Spleen (tissue), 11 donors: ENCODE results near the gene ATP5ME. TPM values are rescaled to one million over a fixed set of nuclear protein-coding genes. Genes with fewer than 3 reads are reported as not detected.
"Not testable (repeated sequence)": the region's sequence is repeated elsewhere in the genome, so short reads cannot be mapped to it uniquely, and the experiment has no call there.

Source experiments
- DNase-seq: peaks from one replicate; pipeline ENCODE4 v3.0.0-alpha.2; 2020
- H3K27ac ChIP-seq, 8 donors: fragments of 200-600 bp; sonication (generic) in 7 of 8; 1 replicate in 4 of 8; 2 replicates in 4 of 8; pipeline versions ENCODE4 v1.5.0 to v1.8.0; 2016 to 2021; ENCODE audit warnings: inconsistent platforms in 4 of 8, mild to moderate bottlenecking in 4 of 8, moderate library complexity in 1 of 8
- H3K27me3 ChIP-seq, 7 donors: fragments of 200-600 bp; sonication (generic) in 6 of 7; replicated peaks in 1 of 7; 1 replicate in 4 of 7; 2 replicates in 3 of 7; pipeline versions ENCODE4 v1.5.0 to v1.8.0; 2016 to 2021; ENCODE audit warnings: inconsistent platforms in 3 of 7, mild to moderate bottlenecking in 1 of 7
- H3K36me3 ChIP-seq, 6 donors: fragments of 200-600 bp; sonication (generic) in 5 of 6; 1 replicate in 4 of 6; 2 replicates in 2 of 6; pipeline versions ENCODE4 v1.5.0 to v1.8.0; 2016 to 2021; ENCODE audit warnings: inconsistent platforms in 2 of 6
- H3K4me1 ChIP-seq, 6 donors: fragments of 200-600 bp; sonication (generic) in 5 of 6; 1 replicate in 3 of 6; 2 replicates in 3 of 6; pipeline versions ENCODE4 v1.5.0 to v1.8.0; 2016 to 2021; ENCODE audit warnings: inconsistent platforms in 3 of 6
- H3K4me3 ChIP-seq, 8 donors: fragments of 200-600 bp; sonication (generic) in 7 of 8; 1 replicate in 4 of 8; 2 replicates in 4 of 8; pipeline versions ENCODE4 v1.5.0 to v1.8.0; 2016 to 2021; ENCODE audit warnings: inconsistent platforms in 4 of 8, mild to moderate bottlenecking in 4 of 8, moderate library complexity in 2 of 8
- H3K9me3 ChIP-seq, 8 donors: fragments of 200-600 bp; sonication (generic) in 7 of 8; 1 replicate in 4 of 8; 2 replicates in 4 of 8; pipeline versions ENCODE4 v1.5.0 to v1.8.0; 2016 to 2021; ENCODE audit warnings: inconsistent platforms in 4 of 8
- POLR2A ChIP-seq, 3 donors: fragments of 450-650 bp; IDR thresholded peaks; one replicate each; pipeline ENCODE4 v1.5.1; 2017; ENCODE audit warnings: antibody characterized with exemption in 3 of 3, mild to moderate bottlenecking in 1 of 3
- POLR2AphosphoS5 ChIP-seq, 3 donors: sonication (generic); formaldehyde crosslinking; IDR thresholded peaks; one replicate each; pipeline ENCODE4 v1.5.1; 2017; ENCODE audit warnings: antibody characterized with exemption in 3 of 3
- WGBS, 5 donors: extraction: QIAGEN DNeasy Blood & Tissue Kit in 3 of 5; methylation state at CpG; one replicate each; pipeline versions ENCODE4 v1.1.5 to v1.1.7; 2013 to 2018; 5-methylcytosine and 5-hydroxymethylcytosine counted together
- intact Hi-C: fragments of 100-400 bp; cut with DNase I; formaldehyde crosslinking; loops from one replicate; pipeline ENCODE4 v1.15.0; 2023; ENCODE audit warnings: low total_unique reads
- polyA plus RNA-seq, 3 donors: library from polyadenylated mRNA; stranded (reverse); fragments of 200-250 nt; gene quantifications; one replicate each; pipeline ENCODE4 v1.2.1, GENCODE V29; 2013
- total RNA-seq, 7 donors: library from RNA; depleted of rRNA in 3 of 7; stranded (reverse); fragments of >200 nt in 3 of 7; fragmentation: NEBNext Ultra II Directional in 4 of 7; extraction: Animal tissue kit (Norgen Biotek cat#: 25700) in 4 of 7; gene quantifications; one replicate each; pipeline versions ENCODE4 v1.1.0 to v1.2.1, GENCODE V29; 2016 to 2021
- TF ChIP-seq, protein P1 (sequence below), 11 experiments: fragments of 200-600 bp in 7 of 11; fragments of 450-650 bp in 4 of 11; sonication (generic) in 4 of 11; IDR thresholded peaks in 8 of 11; conservative IDR thresholded peaks in 3 of 11; 1 replicate in 7 of 11; 2 replicates in 4 of 11; pipeline versions ENCODE4 v1.4.0 to v1.8.0; 2016 to 2021; ENCODE audit warnings: antibody characterized with exemption in 11 of 11, inconsistent platforms in 4 of 11, mild to moderate bottlenecking in 1 of 11
- donor health status: healthy with polysubstance abuse.
- donor health status: DM: no; HTN: no; CAD: no; lungs with moderate emphysema.
- donor health status: DM: no; HTN: no; CAD: no.
- donor health status: Bipolar disorder and iron deficiency.
- donor health status: healthy.
- donor health status: DM: no; HTN: no; CAD: no.
- donor health status: DM: yes; HTN: yes; CAD: no.

Gene ATP5ME
- total and polyA plus RNA-seq, 10 donors = 51.7 to 497 (median 169) TPM

DNA sequence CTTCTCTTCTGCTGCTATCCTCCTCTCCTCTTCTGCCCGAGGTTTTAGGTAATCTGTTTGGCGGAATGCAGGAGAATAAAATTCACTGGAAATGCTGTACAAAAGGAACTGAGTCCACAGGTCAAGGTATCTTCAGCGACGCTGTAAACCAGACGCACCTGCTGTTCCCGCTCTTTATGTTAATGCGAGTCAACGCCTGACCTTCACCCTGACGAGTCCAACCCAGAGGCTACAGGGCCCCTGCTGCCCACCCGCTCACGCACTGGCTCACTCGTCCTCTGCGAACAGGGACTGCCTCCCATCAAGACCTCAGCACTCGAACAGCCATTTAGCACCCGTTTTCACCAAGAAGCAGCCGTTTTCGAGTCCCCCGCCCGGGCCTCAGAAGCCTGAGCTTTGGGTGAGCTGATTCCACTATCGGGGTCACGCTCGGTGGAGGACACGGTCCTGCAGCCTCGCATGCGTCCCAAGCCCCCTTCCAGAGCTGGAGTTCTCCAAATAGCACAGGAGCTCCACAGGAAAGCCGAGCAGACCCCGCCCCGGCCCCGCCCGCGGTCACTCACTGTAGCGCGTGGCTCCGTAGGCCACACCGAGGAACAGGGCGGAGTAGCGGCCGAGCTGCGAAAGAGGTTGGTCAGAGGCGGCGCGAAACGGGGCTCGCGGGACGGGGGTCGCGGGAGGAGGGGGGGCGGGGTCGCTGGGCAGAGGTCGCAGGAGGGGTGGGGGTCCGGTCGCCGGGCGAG is 556 bp downstream of the ATP5ME start:
- whole genome bisulfite sequencing, 5 donors = 11 to 22% (median 12%) methylated on average over 23 to 55 of the region's 55 CpGs

DNA sequence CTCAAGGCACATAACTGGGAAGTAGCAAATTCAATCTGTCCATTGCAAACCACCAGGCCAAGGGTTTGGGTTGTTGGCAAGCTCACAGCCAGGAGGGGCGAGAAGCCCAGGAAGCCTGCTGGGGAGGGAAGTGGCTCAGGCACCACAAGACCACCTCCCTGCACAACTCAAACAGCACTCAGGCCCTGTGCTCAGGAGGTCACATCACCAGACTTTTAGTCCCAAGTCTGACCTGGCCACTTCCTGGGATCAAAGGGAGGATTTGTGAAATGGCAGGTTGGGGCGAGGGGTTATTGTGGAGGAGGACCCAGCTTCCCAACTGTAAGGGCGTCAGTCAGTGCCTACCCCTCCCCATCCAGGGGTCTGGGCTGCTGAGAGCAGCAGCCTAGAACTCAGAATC is 2.3 kb downstream of the ATP5ME start:
- WGBS, 5 donors = 72 to 100% (median 93%) methylated on average over 2 to 3 of the region's 3 CpGs
- DNase-seq = peak; percentile 69
- TF ChIP-seq, protein P1, sequence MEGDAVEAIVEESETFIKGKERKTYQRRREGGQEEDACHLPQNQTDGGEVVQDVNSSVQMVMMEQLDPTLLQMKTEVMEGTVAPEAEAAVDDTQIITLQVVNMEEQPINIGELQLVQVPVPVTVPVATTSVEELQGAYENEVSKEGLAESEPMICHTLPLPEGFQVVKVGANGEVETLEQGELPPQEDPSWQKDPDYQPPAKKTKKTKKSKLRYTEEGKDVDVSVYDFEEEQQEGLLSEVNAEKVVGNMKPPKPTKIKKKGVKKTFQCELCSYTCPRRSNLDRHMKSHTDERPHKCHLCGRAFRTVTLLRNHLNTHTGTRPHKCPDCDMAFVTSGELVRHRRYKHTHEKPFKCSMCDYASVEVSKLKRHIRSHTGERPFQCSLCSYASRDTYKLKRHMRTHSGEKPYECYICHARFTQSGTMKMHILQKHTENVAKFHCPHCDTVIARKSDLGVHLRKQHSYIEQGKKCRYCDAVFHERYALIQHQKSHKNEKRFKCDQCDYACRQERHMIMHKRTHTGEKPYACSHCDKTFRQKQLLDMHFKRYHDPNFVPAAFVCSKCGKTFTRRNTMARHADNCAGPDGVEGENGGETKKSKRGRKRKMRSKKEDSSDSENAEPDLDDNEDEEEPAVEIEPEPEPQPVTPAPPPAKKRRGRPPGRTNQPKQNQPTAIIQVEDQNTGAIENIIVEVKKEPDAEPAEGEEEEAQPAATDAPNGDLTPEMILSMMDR (IDR thresholded peaks at IDR 0.05 in 8 of 11, conservative IDR thresholded peaks at IDR 0.05 in 3 of 11) = no peak
- TF ChIP-seq POLR2AphosphoS5 (IDR thresholded peaks at IDR 0.05) = no peak
- TF ChIP-seq POLR2A (IDR thresholded peaks at IDR 0.05) = no peak
- Histone ChIP-seq H3K4me1 (peaks cover 19 to 35% (median 32%) of the 10 kb centered on the region in 6 donors), H3K27me3 (no peaks in the 10 kb centered on the region), H3K27ac (no peak overlapping the region), H3K9me3 (no peaks in the 10 kb centered on the region), H3K36me3 (peaks cover 0 to 34% (median 26%) of the 10 kb centered on the region in 6 donors), H3K4me3 (no peak overlapping the region)
- intact Hi-C loops = no loop called here

More for the DNA sequence above, 556 bp downstream of the ATP5ME start:
- TF ChIP-seq POLR2AphosphoS5 (IDR thresholded peaks at IDR 0.05) (peak in 1 of 3 donors; percentile 2), POLR2A (IDR thresholded peaks at IDR 0.05) (no peak)
- TF ChIP-seq, protein P1 (IDR thresholded peaks at IDR 0.05 in 8 of 11, conservative IDR thresholded peaks at IDR 0.05 in 3 of 11) = no peak
- H3K4me3 ChIP-seq = peak overlapping the region; percentile 55 to 89 (median 81)
- intact Hi-C loops = no loop called here
- peaks cover 19 to 45% (median 36%) of the 10 kb centered on the region in 6 donors for H3K4me1 ChIP-seq
- peak overlapping the region; percentile 66 to 98 (median 97) for H3K27ac ChIP-seq
- H3K36me3 ChIP-seq = peaks cover 0 to 34% (median 26%) of the 10 kb centered on the region in 6 donors
- H3K9me3 ChIP-seq = no peaks in the 10 kb centered on the region
- DNase-seq = peak; percentile 93
- no peaks in the 10 kb centered on the region for H3K27me3 ChIP-seq

DNA sequence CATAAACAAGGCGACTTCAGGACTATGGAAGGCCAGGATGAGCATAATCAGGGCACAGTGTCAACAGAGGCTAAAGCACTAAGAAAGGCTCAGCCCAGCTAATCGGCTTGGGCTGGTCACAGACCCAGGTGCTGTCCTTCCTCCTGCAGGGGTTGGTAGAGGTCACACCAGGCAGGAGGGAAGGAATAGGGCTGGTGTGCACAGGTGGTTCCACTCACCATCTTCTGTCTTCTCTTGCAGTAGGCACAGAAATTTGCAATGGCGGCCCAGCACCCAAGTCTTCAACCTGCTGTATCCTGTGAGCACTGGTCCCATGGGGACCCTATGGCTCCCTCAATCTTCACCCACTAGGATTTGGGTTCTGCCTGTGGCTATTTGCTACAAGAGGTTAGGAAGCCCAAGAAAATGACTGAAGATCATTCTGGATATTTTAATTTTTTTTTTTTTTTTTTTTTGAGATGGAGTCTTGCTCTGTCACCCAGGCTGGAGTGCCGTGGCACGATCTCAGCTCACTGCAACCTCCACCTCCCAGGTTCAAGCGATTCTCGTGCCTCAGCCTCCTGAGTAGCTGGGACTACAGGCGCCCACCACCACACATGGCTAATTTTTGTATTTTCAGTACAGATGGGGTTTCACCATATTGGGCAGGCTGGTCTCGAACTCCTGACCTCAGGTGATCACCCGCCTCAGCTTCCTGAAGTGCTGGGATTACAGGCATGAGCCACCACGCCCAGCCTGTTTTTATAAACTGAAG is 4.1 kb downstream of the ATP5ME start:
- H3K4me3 ChIP-seq, H3K9me3 ChIP-seq, H3K27ac ChIP-seq, H3K27me3 ChIP-seq, intact Hi-C loops: not testable (repeated sequence)
- 93 to 97% (median 95%) methylated on average over 11 of the region's 11 CpGs for WGBS, 5 donors
- Histone ChIP-seq H3K4me1 (peaks cover 10 to 25% (median 18%) of the 10 kb centered on the region in 6 donors), H3K36me3 (peaks cover 0 to 34% (median 26%) of the 10 kb centered on the region in 6 donors)
- DNase-seq = peak; percentile 61
- peak in 2 of 3 donors; percentile 22 to 32 for TF ChIP-seq POLR2AphosphoS5 (IDR thresholded peaks at IDR 0.05)

DNA sequence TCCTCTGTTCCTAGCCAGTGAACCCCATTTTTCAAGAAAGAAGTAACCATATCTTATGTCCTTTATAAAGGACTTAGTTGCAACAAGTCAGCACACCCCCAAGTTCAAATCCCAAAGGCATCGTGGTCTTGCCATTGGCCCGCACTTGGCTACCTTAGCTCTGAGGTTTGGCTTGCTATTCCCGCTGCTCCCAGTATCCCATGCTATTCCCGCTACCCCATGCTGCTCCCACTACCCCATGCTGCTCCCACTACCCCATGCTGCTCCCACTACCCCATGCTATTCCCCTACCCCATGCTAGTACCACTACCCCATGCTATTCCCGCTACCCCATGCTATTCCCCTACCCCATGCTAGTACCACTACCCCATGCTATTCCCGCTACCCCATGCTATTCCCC is 5.9 kb downstream of the ATP5ME start:
- H3K27me3 ChIP-seq, H3K9me3 ChIP-seq, H3K4me3 ChIP-seq, DNase-seq, intact Hi-C loops, H3K27ac ChIP-seq: not testable (repeated sequence)
- WGBS, 5 donors = 90 to 96% (median 94%) methylated on average over 6 of the region's 6 CpGs
- H3K4me1 ChIP-seq = peaks cover 6 to 32% (median 21%) of the 10 kb centered on the region in 6 donors
- H3K36me3 ChIP-seq = peaks cover 0 to 34% (median 26%) of the 10 kb centered on the region in 6 donors

DNA sequence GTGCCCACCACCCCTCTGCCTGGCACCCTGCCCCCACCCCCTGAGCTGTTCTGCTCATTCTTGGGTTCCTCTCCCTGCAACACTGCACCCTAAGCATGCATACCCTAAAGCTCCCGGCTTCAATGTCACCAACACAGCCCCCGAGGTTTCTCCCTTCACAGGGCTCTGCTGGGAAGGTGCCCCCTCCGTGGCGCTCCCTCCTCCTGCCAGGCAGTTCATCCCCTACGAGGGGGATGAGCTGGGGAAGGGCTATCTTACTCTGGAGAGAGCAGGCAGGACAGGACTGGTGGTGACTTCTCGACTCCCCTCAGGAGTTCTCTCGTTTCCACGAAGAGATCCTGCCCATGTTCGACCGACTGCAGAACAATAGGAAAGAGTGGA is 6.5 kb downstream of the ATP5ME start:
- intact Hi-C loops = no loop called here
- Histone ChIP-seq H3K27me3 (no peaks in the 10 kb centered on the region), H3K9me3 (no peaks in the 10 kb centered on the region), H3K4me1 (peaks cover 4 to 32% (median 20%) of the 10 kb centered on the region in 6 donors), H3K27ac (no peak overlapping the region), H3K36me3 (peaks cover 0 to 27% (median 22%) of the 10 kb centered on the region in 6 donors), H3K4me3 (no peak overlapping the region)
- peak; percentile 57 for DNase-seq
- WGBS, 5 donors = 68 to 83% (median 77%) methylated on average over 10 of the region's 10 CpGs
- no peak for TF ChIP-seq POLR2AphosphoS5 (IDR thresholded peaks at IDR 0.05)
- TF ChIP-seq, protein P1 (IDR thresholded peaks at IDR 0.05 in 8 of 11, conservative IDR thresholded peaks at IDR 0.05 in 3 of 11) = no peak
- no peak for TF ChIP-seq POLR2A (IDR thresholded peaks at IDR 0.05)
